ENCODE results near the gene METRN. TPM values are rescaled to one million over a fixed set of nuclear protein-coding genes. Genes with fewer than 3 reads are reported as not detected.
A peak's percentile ranks its signal among the peaks of the same experiment; 100 is the strongest.

The METRN gene
- total RNA-seq, 6 experiments from 2014 or later = 14.0 to 43.7 (median 26.2) TPM

DNA sequence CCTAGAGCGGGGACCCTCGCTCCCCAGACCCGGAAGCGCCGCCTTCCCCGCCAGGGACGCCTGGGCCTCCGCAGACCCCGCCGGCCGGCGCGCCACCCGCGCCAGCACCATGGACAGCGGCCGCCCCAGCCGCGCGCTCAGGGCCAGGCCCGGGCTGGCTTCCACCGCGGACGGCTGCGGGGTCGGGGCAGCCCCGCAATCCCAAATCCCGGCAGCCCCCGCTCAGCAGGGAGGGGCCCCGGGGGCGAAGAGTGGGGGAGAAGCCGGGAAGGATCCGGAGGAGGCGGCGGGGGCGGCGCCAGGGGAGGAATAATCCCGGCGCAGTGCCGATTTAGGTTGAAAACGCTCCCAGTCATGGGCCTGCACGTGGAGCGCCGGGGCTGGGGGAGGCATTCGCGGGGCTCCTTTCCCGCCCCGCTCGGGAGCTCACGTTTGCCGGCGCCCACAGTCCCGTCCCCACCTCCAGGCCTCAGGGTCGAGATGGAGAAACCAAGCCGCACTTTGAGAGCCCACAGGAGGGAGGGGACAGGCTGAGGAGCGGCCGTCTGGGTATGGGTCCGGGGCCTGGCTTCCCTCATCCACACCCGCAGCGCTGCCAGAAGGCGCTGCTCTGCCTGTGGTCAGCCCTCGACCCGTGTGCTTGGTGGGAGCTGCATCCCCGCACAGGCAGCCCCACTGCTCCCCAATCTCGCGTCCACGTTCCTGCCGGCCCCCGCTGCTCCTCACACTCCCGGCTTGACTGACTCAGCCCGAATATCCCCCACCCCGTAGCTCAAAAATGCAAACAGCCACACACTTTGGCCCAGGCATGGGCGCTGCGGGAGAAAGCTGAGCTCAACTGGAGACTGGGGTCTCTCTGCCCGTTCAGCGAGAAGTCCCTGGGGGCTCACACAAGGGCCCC lies 14.0 kb upstream of the METRN start:
- WGBS (ENCODE audit: insufficient coverage, low coverage, low lambda C conversion rate, missing lambda C conversion rate) = 13% methylated on average over 22 of the region's 76 CpGs

DNA sequence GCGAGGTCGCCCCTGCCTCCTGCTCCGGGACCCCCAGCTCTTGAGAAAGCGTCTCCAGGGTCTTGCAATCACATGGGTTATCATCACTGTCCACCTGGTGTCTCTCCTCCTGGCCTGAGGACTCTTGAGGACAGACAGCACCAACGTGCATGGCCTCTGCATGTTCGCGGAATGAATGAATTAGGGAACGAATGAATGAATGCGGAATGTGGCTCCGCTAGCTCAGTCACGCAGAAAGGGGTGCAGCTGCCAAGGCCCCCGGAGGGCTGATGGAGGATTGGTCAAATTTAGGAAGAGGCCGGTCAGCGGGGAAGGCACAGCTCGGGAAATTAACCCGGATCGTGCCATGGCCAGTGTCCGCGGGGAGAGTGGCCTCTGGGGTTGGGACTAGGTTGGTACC lies 12.6 kb upstream of the METRN start:
- H3K27ac ChIP-seq = no peak overlapping the region
- DNase-seq = no peak
- no peaks in the 10 kb centered on the region for H3K9me3 ChIP-seq
- intact Hi-C loops (cut with DNase I) = no loop called here
- no peak for ATAC-seq
- H3K4me1 ChIP-seq = no peaks in the 10 kb centered on the region
- H3K36me3 ChIP-seq = no peaks in the 10 kb centered on the region
- no peak overlapping the region for H3K4me3 ChIP-seq
- TF ChIP-seq, protein P1, sequence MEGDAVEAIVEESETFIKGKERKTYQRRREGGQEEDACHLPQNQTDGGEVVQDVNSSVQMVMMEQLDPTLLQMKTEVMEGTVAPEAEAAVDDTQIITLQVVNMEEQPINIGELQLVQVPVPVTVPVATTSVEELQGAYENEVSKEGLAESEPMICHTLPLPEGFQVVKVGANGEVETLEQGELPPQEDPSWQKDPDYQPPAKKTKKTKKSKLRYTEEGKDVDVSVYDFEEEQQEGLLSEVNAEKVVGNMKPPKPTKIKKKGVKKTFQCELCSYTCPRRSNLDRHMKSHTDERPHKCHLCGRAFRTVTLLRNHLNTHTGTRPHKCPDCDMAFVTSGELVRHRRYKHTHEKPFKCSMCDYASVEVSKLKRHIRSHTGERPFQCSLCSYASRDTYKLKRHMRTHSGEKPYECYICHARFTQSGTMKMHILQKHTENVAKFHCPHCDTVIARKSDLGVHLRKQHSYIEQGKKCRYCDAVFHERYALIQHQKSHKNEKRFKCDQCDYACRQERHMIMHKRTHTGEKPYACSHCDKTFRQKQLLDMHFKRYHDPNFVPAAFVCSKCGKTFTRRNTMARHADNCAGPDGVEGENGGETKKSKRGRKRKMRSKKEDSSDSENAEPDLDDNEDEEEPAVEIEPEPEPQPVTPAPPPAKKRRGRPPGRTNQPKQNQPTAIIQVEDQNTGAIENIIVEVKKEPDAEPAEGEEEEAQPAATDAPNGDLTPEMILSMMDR (IDR thresholded peaks at IDR 0.05) = no peak
- no peak for TF ChIP-seq POLR2A (IDR thresholded peaks at IDR 0.05)
- H3K27me3 ChIP-seq = peaks cover 8 to 20% of the 10 kb centered on the region in 2 donors
- 62% methylated on average over 17 of the region's 19 CpGs for WGBS (ENCODE audit: insufficient coverage, low coverage, low lambda C conversion rate, missing lambda C conversion rate)

More for the DNA sequence above, 14.0 kb upstream of the METRN start:
- DNase-seq = no peak
- no peaks in the 10 kb centered on the region for H3K4me1 ChIP-seq
- ATAC-seq = peak; percentile 36 to 72 (median 46)
- no peaks in the 10 kb centered on the region for H3K9me3 ChIP-seq
- peaks cover 8 to 20% of the 10 kb centered on the region in 2 donors for H3K27me3 ChIP-seq
- TF ChIP-seq, protein P1 (IDR thresholded peaks at IDR 0.05) = no peak
- TF ChIP-seq POLR2A (IDR thresholded peaks at IDR 0.05) = no peak
- intact Hi-C loops (cut with DNase I) = no loop called here
- H3K4me3 ChIP-seq = no peak overlapping the region
- no peak overlapping the region for H3K27ac ChIP-seq
- no peaks in the 10 kb centered on the region for H3K36me3 ChIP-seq

DNA sequence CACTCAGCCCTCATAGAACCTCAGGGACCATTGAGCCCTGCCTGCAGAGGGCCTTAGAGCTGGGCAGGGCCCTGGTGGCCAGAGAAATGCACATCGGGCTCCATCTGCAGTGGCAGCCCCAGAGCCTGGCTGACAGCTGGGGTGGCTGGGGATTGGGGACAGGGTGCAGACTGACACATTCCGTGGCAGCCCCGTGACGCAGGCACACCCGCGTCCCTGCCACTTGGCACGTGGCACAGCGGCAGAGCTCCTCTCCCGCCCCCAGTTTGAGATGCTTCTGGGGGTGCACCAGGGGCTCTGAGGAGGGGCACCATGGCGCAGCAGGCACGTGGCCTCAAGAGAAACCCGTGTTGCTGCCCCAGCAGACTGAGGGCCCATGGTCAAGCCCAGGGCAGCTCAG lies 11.5 kb upstream of the METRN start:
- intact Hi-C loops (cut with DNase I) = no loop called here
- no peak overlapping the region for H3K4me3 ChIP-seq
- H3K9me3 ChIP-seq = no peaks in the 10 kb centered on the region
- ATAC-seq (no peak), DNase-seq (no peak)
- H3K36me3 ChIP-seq = no peaks in the 10 kb centered on the region
- no peak for TF ChIP-seq POLR2A (IDR thresholded peaks at IDR 0.05)
- TF ChIP-seq, protein P1 (IDR thresholded peaks at IDR 0.05) = no peak
- no peak overlapping the region for H3K27ac ChIP-seq
- 0% methylated on average over 1 of the region's 12 CpGs for WGBS (ENCODE audit: insufficient coverage, low coverage, low lambda C conversion rate, missing lambda C conversion rate)
- peaks cover 8 to 20% of the 10 kb centered on the region in 2 donors for H3K27me3 ChIP-seq
- no peaks in the 10 kb centered on the region for H3K4me1 ChIP-seq

DNA sequence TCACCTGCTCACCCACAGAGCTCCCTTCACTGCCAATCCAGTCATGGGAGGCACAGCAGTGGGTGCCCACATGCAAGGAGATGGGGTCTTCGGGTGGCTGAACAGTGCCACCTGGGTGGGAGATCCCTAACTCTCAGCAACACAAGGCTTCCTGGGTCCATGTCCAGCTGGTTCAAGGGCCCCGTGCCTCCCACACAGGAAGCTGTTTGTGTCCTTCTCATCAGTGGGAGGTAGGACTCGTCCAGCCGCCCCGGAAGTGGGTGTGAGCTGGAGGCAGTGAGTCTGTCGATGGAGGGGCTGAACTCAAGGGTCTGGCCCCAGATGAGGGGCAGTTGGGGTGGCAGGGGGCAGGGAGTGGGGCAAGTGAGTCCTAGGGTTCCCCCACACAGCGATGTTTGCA lies 10.9 kb upstream of the METRN start:
- H3K36me3 ChIP-seq = no peaks in the 10 kb centered on the region
- no peaks in the 10 kb centered on the region for H3K4me1 ChIP-seq
- WGBS (ENCODE audit: insufficient coverage, low coverage, low lambda C conversion rate, missing lambda C conversion rate) = 45% methylated on average over 6 of the region's 7 CpGs
- ATAC-seq (no peak), DNase-seq (no peak)
- H3K4me3 ChIP-seq = no peak overlapping the region
- TF ChIP-seq, protein P1 (IDR thresholded peaks at IDR 0.05) = no peak
- TF ChIP-seq POLR2A (IDR thresholded peaks at IDR 0.05) = no peak
- intact Hi-C loops (cut with DNase I) = no loop called here
- H3K9me3 ChIP-seq = no peaks in the 10 kb centered on the region
- H3K27ac ChIP-seq = no peak overlapping the region
- peaks cover 8 to 19% of the 10 kb centered on the region in 2 donors for H3K27me3 ChIP-seq
